Activated T-cell treated with anti-CD3 and anti-CD28 coated beads, Interleukin-2, amount 50 U/mL, for 1 hour (primary cell): ENCODE results near the gene SCARB1.

Experiments used
- DNase-seq: peaks from one replicate; pipeline ENCODE4 v3.0.0-alpha.2; 2020

SCARB1 gene

DNA sequence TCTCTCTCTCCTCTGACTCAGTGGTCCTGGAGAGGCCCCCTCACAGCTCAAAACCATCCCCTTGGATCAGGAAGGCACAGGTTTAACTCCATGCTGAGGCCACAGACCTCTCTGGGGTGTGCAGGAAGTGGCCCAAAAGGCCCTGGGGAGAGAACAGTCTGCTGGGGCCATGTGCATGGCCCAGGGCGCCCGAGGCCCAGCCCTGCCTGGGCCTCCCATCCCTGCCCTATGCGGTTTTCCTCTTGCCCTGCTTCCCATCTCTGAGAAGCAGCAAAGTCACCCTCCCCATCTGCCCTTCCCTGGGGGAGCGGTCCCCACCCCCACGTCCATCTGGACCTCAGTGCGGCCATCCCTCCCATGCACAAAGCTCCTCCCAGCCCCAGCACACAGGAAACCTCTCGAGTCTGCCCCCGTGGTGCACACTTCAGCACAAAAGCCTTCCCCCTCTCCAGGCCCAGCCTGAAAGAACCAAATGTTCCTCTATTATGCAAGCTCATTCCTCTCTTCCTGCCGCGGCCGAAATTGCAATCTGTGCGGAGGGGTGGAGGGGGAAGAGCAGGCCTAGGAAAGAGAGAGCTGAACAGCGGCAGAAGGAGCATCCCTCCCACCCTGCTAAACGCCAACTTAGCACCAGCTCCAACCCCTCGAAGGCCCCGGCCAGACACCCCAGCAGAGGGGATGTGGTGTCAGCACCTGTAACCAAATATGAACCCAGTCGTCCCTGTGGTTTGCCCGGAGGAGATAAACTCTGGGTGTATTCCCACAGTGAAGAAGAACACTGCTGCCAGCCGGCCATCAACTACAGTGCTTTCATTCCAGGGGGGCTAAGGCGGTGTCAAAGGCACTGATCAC lies 108.5 kb downstream of the SCARB1 start:
- no peak for DNase-seq

DNA sequence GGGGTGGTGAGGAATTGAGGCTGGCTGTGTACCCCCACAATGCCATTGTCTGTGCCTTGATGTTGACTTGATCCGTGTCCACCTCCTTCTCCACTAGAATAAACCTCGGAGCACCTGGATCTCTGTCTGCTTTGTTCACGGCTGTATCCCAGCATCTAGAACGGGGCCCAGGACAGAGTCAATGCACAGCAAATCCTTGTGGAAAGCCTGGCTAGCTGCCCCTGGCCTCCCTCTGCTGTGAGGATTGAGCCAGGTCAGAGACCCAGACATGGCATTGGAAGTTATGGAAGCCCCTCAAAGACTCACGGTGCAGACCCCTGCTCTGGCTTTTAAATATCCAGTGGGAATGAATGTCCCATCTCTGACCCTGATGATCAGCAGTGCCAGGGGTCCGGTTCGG lies 109.2 kb downstream of the SCARB1 start:
- DNase-seq: no peak

GRCh38 chr12:124753993-124754392 lies 109.7 kb downstream of the SCARB1 start:
- no peak for DNase-seq

GRCh38 chr12:124753228-124753591 lies 110.5 kb downstream of the SCARB1 start:
- no peak for DNase-seq

DNA sequence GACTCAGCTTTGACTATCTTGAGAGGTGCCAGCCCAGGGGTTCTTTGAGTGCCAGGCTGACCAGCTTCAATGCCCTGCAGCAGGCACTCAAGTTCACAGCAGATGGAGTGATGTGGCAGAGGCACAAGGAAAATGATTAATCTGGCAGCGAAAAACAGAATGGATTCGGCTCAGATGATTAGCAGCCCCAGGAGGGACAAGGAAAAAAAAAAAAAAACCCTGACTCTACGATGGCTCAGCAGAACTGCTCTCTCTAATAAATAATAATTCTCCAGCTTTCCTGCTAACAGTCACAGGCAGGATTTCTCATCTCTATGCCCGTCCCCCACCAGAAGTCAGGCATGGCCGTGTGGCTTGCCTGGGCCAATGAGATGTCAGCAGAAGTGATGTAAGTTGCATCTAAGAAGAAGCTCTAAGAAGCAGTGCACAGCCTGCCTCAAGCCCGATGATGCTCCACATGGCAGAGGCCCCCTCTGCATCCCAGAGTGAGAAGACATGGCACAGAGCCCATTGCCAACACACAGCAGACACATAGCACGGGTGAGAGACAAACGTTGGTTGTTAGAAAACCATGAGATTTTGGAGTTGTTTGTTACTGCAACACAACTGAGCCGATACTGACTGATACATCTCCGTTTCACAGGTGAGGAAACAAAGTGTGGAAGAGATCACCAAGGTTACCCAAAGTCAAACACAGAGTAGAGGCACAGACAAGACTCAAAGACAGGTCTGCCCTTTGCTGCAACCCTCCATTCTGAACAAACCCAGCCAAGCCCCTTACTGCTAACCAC lies 111.0 kb downstream of the SCARB1 start:
- no peak for DNase-seq

DNA sequence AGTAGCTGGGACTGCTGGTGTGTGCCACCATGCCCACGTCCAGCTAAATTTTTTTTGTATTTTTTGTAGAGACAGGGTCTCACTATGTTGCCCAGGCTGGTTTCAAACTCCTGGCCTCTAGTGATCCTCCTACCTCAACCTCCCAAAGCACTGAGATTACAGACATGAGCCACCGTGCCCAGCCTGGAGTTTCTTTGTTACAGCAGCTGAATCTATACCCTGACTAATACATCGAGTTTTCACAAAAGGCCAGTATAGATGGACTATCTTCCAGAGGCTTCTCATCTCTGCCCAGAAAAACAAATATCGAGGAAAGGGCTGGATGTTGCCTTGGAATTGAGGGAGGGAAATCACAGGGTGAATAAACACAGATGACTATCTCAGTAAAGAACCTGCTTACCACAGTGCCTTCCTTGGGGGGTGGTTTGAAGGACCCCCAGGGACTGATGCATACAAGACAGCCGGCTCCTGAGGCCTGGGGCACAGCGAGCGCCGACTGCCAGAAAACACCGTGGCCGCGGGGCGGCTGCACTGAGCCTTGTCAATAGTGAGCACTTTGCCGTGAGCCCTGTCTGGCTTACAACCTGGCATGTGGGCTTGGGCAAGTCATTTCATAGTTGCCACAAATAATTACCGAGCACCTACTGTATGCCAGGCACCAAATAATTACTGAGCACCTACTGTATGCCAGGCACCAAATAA lies 111.9 kb downstream of the SCARB1 start:
- DNase-seq: no peak

GRCh38 chr12:124750787-124751471 lies 112.7 kb downstream of the SCARB1 start:
- no peak for DNase-seq

GRCh38 chr12:124750149-124750656 lies 113.5 kb downstream of the SCARB1 start:
- no peak for DNase-seq

DNA sequence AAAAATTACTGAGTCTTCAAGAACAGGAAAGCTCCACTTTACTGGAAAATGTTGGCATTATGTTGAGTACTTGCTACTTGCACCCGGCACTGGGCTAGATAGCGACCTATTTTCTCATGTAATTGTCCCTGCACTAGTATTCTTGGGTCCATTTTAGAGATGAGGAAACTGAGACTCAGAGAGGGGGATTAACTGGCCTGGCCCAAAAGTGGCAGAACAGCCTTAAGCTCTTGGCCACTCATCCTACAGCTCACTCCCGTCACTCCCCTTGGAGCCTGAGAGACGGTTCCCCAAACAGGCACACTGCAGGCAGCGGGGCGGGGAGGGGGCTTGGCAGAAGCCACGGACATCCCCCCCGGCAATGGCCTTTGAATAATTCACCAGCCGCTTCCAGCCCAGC lies 113.9 kb downstream of the SCARB1 start:
- no peak for DNase-seq

DNA sequence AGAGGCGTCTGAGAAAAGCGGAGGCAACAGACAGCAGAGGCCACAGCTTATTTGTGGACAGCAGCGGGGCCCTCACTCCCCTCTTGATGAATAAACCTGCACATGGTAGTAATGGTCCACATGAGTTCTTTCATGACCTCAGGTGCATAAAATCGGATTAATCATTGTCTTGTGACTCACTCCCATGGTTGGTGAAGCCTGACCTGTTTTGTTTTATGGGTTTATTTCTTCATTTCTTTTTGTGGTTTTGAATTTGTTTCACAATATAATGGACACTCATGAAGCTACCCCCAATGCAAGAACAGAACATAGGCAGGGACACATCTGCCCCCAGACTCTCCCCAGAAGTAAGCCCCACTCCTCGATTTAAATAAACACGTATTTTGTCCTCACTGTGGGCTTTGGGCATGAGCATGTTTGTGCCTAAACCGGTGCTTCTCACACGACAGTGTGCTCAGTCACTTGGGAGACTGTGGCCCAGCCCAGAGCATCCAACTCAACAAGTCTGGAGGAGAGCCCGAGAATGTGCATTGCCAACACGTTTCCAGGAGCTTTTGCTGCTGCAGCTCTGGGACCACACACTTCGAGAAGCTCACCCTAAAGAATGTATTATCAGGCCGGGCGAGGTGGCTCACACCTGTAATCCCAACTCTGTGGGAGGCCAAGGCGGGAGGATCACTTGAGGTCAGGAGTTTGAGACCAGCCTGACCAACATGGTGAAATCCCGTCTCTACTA lies 116.1 kb downstream of the SCARB1 start:
- no peak for DNase-seq

GRCh38 chr12:124746649-124747425 lies 116.8 kb downstream of the SCARB1 start:
- DNase-seq: no peak

- no peak for DNase-seq
These were observed 117.6 kb downstream of the SCARB1 start for GRCh38 chr12:124745891-124746570.

GRCh38 chr12:124745465-124745890 lies 118.2 kb downstream of the SCARB1 start:
- DNase-seq: no peak

GRCh38 chr12:124744659-124745464 lies 118.8 kb downstream of the SCARB1 start:
- no peak for DNase-seq

GRCh38 chr12:124744273-124744640 lies 119.4 kb downstream of the SCARB1 start:
- no peak for DNase-seq

DNA sequence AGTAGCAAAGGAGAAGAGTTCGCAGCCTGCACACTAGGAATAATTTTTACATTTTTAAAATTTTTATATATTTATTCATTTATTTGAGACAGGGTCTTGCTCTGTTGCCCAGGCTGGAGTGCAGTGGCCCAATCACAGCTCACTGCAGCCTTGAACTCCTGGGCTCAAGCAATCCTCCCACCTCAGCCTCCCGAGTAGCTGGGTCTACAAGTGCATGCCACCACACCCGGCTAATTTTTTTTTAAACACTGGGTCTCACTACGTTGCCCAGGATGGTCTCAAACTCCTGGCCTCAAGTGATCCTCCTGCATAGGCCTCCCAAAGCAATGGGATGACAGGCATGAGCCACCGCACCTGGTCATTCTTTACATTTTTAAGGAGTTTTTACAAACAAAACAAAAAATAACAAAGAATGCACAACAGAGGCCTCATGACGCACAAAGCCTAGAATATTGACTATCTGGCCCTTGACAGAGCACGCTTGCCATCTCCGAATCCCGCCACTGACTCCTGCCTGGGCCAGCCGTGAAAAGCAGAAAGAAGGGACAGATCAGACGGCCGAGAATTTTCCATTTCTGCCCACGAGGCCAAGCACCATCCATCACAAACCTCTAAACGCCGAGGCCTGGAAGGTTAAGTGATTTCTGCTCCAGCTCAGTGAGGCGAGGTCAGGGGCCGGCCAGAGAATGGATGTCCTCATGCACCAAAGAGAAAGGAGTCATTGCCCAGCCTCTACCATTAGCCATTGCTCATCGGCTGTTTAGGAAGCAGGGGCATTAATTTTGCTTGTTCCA lies 120.0 kb downstream of the SCARB1 start:
- no peak for DNase-seq

DNA sequence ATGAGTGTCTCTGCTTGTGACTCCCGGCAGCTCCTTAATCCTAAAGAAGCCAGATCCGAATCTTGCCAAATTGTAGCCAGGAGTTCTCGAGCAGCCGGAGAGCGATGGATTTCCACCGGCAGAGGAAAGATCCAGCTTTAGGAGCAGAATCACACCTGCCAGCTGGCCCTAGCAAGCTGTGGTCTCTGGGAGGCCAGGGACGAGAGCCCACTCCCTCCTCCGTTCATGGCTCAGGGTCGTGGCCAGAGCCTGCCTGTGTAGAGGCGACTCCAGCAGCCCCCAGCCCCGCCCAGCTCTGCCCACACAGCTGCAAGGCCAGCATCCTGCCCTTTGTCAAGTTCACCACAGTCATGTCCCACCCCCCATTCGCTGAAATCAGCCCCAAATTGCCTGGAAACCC lies 121.0 kb downstream of the SCARB1 start:
- no peak for DNase-seq

- DNase-seq: no peak
These were observed 121.6 kb downstream of the SCARB1 start for GRCh38 chr12:124742111-124742510.

DNA sequence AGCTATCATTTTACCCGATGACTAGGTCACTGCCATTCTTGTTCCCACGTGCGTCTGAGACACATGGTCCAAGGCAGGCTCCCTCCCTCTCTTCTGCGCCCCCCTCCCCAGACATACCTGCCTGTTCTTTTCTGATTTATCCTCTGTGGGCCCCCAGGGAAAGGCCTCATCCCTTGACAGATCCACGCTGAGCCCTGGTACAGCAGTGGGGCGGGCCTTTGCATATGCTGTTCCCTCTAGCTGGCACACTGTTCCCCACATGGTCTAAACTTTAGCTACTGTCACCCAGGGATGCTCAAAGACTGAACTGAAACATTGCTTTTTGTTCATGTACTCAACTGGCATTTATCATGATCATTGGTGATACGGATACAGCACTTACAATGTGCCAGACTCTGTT lies 122.5 kb downstream of the SCARB1 start:
- no peak for DNase-seq
